NCI-H146 (cell line): Measurements from ENCODE around the gene SLBP.

Source experiments
- DNase-seq: peaks from one replicate; lab custom pipeline; 2025; lab: John Stamatoyannopoulos, UW

The SLBP gene

DNA sequence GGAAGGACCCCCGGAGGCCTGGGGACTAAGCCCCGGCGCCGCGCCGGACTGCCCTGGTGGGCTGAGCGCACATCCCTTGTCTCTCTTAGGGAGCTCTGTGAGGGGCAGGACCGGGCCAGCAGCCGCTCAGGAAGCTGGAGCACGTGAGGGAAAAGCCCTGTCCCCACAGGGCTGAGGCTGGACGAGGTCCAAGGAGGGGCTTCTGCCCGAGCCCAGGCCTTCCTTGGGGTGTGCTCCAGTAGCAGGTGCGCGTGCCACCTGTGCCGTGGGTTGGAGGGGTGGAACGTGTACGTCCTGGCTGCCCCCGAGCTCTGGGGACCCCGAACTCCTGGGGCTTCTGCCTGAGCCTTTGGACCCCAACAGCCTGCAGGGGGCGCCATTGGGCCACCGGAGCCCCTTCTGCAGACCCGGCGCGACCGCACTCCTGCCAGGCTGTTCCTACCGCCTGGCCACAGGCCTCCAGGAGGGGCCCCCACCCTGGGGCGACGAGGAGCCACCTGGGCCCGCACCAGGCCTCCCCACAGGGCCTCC is 36.4 kb upstream of the SLBP start:
- peak; percentile 76 for DNase-seq

DNA sequence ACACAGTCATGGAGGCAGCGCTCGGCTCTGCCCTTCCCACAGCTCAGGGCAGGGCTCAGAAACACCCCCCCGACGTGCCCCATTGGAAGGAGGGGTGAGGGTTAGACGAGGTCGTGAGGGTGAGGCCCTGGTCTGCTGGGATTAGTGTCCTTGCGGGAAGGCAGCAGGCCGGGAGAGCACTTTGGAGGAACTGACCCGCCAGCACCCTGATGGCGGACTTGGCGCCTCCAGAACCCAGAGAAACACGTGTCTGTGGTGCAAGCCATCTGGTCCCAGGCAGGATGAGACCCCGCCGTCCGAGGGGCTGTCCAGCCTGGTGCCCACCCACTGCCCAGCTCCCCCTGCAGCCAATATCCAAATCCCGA is 35.5 kb upstream of the SLBP start:
- DNase-seq = no peak

DNA sequence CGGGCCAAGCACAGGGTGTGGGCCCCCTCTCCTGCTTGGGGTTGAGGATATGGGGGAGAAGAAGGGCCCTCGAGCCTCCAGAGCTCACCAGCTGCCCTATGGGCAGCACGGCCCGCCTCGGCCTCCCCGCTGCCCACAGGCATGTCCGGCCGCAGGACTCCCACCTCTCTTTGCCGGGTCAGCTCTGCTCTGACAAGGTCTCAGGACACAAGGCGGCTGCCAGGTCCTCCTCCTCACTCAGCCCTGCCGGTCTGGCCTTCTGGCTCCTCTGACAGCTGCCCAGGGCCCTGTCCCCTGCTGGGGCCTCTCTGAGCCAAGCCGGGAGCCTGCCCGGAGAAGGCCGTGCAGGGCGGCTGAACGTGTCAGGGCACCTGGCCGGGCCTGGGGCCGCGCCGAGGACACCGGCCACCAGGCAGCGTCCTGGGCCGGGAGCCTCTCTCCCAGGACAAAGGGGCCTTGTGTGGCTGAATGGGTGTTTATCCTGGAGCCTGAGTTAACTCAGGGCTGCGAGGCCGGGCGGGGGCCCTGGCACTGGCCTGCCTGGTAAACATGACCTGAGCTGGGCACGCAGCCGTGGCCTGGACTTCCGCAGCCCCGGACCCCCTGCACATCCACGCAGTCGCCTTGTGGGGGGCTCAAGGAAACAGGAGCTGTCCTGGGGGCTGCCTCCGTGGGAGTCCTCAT is 34.9 kb upstream of the SLBP start:
- DNase-seq = no peak

DNA sequence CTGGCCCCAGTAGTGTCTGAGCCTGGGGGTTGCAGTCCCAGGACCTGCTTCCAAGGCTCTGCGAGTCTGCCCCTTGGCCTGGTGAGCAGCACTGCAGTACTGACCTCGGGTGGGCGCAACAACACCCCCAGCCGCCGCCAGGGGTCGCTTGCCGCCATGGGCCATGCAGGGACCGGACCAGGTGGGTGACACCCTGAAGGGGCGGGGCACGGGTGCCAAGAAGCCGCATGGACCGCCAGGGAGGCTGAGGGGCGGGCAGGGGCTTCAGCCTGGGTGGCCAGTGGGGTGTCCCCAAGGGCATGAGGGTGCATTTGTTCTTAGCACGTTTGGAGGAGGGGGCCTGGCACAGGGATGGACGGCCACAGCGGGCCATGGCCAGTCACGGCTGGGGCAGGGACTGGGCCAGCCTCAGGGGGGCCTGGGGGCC is 34.2 kb upstream of the SLBP start:
- peak; percentile 61 for DNase-seq

DNA sequence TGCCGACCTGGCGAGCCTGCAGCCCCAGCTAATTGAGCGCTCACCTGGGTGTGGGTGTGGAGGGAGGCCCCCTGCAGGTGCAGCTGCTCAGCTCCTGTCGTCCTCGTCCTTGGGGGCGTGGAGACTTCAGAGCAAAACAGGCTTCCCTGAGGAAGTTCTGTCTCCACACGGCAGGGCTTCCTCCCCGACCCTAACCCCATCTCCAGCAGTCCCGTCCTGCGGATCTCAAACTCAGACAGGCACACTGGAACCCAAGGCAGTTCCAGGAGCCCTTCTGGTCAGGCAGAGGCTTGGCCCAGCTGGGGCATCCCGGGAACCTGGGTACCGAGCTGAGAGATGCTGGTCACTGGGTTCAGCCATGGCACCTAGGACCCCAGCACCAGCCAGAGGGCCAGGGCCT is 33.6 kb upstream of the SLBP start:
- DNase-seq = peak; percentile 12

DNA sequence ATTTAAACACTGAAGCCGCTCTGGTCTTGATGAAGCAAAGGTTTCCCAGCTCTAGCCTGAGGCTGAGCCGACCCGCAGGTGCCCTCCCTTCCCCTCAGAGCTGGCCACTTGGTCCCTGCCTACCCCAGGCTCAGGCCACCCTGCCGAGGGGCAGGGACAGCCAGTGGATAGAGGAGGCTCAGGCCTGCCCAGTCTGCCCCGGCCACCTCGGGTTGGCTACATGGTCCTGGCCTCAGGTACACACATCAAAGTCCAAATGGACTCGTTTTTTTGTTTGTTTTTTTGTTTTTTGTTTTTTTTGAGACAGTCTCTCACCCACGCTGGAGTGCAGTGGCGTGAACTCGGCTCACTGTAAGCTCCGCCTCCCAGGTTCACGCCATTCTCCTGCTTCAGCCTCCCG is 33.0 kb upstream of the SLBP start:
- DNase-seq = no peak

DNA sequence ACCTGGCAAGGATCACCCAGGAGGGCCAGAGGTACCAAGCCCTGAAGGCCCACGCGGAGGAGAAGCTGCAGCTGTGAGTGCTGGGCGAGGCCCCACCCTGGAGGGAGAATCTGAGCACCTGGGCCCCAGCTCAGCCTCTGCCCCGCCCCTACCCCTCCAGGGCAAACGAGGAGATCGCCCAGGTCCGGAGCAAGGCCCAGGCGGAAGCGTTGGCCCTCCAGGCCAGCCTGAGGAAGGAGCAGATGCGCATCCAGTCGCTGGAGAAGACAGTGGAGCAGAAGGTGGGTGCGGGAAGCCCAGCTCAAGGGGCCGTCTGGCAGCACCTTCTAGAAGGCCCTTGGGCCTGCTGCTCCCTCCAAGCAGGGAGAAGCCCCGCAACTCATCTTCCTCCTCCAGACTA is 32.4 kb upstream of the SLBP start:
- no peak for DNase-seq

DNA sequence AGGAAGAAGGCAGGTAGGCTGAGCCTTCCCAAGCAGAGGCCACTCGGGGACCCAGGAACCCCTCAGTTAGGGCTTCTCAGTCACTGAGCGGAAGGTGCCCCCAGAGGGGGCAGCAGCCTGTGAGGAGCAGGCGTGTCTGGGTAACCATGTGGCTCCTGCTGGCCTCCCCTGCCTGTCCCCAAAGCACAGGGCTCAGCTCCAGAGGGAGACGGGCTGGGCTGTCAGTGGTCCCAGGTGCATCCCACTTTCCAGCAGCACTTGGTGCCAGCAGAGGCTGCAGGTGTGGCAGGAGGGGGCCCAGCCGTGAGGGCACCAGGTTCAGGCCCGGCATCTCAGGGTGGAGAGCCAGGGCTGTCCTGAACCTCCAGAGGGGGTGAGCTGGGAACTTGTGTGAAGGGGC is 31.9 kb upstream of the SLBP start:
- DNase-seq = no peak

DNA sequence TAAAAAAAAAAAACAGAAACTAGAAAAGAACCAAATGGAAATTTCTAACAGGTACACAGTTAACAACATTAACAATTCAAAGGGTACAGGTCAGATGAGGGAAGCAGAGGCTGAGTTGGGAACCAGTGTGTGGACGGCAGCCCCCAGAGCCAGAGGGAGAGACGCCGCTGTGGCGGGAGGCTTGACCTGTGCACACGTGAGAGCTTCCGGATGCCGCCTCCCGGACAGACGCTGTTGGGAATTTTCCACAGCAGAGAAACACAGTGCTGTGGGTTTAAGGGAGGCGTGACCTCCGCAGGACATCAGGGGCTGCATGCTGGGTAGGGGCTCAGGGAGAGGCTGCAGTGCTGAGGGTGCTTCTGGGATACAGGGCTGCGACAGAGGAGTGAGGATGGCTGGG is 31.4 kb upstream of the SLBP start:
- DNase-seq = no peak

DNA sequence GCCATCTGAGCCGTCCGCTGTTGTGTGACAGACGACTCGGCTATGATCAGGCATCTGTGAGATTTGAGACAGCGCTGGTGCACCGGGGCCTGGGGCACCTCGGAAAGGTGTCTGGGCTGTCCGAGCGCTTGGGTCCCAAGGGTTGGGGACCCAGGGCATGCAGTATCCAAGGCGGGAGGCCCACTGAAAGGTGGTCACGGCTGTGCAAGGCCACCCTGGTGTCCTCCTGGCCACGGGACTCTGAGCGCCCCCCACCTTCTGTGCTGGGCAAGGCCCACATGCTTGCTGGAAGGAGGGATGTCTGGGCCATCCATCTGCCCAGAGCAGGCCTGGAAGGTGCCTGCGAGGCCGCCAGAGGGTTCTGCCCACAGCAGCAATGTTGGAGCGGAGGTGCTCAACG is 29.1 kb upstream of the SLBP start:
- DNase-seq = no peak

DNA sequence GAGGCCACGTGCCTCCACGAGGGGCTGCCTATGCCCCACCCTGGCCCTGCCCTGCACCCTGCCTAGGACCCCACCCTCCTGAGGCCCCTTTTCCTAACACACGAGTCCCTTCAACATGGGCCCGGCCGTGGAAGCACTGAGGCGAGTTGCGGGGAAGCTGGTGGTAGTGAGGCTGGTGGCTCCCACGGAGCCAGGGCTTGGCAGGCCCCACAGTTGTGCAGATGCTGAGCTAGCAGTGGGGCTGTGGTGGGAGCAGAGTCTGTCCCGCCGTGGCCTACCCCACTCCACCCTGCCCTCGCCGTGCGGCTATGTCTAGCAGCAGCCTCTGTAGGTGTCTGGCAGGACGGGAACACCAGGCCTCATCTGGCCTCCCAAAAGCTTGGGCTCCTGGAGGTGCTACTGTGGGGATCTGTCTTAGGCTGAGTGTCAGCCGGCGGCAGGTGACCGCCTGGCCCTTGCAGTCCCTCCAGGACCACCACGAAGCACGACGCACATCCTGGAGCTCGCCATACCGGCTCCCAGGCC is 28.0 kb upstream of the SLBP start:
- no peak for DNase-seq

DNA sequence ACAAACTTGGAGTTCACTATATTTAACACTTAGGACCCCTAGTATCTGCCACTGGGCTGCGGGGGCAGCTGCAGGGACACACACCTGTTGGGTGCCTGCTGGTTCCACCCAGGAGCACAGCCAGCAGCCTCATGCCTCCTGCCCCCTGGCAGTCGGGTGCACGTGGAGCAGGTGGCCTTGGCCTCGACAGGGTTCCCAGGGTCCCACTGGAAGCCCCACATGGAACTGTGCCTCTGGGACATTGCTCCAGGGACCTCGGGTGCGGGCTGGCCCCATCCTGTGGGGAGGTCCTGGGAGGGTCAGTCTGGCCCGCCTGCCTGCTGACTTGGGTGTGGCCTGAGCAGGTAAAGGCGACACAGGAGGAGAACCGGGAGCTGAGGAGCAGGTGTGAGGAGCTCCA is 27.2 kb upstream of the SLBP start:
- no peak for DNase-seq

DNA sequence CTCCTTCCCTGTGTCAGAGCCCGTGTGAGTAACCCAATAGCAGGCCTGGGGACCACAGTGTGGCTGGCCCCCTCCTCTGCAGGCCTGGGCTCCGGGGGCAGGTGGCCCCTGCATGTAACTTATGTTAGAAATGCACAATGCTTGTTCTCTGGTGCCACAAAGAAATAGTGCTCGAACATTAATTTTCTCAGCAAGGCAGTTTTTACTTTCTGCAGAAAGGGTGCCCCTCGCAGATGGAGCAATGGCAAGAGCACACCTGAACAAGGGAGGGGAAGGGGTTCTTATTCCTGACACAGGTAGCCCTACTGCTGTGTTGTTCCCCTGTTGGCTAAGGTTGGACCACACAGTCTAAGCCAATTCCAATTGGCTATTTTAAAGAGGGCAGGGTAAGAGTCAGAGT is 26.3 kb upstream of the SLBP start:
- DNase-seq = no peak

DNA sequence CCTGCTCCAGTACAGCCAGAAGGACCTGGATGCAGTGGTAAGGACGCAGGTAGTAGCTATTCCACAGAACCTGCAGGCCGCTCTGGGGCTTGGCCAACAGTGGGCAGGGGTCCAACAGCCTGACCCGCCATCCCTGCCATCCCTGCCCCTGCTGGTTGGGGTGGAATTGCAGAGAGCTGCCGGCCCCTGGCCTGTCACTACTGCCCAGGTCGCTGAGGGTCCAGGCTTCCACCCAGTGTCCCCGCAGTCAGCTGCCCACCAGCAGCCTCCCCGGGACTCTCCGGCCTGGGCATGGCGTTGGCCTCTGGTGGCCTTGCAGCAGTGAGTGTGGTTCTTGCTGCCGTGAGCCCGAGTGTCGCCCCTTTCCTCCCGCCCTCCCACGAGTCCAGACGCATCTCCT is 25.5 kb upstream of the SLBP start:
- DNase-seq = no peak

DNA sequence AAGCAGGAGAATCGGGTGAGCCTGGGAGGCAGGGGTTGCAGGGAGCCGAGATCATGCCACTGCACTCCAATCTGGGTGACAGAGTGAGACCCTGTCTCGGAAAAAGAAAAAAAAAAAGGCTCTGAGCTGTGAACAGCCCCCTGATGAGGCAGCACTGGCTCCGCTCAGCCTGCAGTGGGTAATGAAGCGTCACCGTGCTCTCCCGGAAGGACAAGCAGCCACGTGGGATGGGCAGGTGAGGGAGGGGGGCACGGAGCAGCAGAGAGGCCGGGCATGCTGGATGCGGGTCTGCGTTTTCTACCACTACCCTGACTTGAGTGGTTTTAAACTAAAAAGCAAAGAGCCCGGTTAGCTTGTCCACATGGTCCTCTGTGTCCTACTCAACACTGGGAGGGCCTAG is 24.7 kb upstream of the SLBP start:
- DNase-seq = no peak

DNA sequence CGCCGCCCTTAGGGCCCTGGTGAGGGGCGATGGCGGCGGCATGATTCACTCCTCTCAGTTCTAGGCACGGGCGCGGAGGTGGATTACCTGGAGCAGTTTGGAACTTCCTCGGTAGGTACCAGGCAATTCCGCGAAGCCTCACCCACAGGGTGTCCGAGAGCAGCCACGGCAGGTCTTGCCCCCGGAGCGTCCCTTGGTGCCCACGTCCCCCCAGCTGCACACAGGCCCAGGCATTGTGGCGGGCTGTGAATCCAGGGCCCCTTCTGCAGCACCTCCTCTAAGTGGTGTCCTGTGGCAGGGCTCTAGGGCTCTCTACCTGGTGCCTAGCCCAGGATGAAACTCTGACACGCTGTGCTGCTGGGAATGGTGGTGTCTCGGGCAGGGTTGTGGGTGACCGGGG is 23.1 kb upstream of the SLBP start:
- no peak for DNase-seq

DNA sequence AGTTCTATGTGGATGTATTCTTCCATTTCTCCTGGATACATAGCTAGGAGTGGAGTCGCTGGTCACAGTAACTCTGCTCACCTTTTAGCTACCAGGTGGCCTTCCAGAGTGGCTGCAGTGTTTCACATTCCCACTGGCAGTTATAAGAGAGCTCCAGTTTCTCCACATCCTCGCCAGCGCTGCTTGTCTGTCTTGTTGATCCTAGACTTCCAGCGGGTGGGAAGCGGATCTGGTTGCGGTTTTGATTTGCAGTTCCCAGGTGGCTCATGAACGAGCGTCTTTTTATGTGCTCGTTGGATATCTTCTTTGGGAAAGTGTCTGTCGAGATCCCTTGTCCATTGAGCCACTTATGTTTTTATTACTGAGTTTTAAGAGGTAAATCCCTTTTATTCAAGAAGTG is 20.8 kb upstream of the SLBP start:
- no peak for DNase-seq

DNA sequence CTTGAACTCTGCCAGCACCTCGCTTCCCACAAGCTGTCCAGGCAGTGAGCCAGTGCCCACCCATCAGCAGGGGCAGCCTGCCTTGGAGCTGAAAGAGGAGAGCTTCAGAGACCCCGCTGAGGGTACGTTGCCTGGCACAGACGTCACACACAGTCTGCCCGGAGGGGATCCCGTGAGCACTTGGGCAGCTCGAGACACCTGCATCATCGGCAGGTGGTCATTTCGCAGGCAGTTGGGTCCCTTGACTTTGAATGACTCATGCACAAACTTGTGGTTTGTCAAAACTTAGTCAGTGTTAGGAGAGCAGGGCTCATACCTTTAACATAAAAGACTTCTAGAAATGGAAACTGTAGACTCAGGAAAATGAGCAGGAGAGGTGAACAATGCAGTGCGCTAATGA is 19.1 kb upstream of the SLBP start:
- DNase-seq = no peak

DNA sequence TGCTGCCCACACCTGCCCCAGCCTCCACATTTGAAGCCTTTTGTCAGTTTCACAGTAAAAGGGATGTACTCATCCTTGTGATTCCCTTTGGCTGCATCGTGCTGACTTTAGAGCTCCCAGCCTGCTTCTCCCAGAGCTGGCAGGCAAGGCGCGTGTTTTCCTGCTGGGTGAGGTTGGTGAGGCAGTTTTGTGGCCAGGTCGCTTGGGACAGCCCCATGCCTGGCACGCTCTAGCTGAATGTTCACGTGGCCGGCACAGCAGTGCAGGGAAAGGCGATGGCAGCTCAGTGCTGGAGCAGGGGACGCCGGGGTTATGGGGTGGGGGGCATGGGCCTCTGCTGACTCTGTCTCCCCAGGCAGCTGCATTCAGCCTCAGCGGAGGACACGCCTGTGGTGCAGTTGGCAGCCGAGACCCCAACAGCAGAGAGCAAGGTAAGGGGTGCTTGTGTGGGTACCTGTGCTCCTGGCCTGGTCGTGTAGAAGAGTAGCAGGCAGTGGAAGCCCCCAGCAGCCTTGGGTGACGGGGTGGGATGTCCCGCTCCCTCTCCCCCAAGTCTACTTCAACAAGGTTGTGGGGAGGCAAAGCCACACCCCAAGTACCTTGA is 18.5 kb upstream of the SLBP start:
- DNase-seq = no peak

DNA sequence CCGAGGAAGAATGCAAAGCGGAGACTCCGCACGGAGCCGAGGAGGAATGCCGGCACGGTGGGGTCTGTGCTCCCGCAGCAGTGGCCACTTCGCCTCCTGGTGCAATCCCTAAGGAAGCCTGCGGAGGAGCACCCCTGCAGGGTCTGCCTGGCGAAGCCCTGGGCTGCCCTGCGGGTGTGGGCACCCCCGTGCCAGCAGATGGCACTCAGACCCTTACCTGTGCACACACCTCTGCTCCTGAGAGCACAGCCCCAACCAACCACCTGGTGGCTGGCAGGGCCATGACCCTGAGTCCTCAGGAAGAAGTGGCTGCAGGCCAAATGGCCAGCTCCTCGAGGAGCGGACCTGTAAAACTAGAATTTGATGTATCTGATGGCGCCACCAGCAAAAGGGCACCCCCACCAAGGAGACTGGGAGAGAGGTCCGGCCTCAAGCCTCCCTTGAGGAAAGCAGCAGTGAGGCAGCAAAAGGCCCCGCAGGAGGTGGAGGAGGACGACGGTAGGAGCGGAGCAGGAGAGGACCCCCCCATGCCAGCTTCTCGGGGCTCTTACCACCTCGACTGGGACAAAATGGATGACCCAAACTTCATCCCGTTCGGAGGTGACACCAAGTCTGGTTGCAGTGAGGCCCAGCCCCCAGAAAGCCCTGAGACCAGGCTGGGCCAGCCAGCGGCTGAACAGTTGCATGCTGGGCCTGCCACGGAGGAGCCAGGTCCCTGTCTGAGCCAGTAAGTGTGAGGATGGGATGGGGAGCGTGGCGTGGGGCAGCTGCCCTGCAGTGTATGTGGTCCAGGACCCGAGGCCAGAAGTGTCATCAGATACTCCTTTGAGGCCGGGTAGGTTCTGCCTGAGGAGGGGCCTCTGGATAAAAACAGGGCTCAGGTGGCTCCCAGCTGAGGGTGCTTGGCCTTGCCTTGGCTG is 16.2 kb upstream of the SLBP start:
- DNase-seq = no peak

DNA sequence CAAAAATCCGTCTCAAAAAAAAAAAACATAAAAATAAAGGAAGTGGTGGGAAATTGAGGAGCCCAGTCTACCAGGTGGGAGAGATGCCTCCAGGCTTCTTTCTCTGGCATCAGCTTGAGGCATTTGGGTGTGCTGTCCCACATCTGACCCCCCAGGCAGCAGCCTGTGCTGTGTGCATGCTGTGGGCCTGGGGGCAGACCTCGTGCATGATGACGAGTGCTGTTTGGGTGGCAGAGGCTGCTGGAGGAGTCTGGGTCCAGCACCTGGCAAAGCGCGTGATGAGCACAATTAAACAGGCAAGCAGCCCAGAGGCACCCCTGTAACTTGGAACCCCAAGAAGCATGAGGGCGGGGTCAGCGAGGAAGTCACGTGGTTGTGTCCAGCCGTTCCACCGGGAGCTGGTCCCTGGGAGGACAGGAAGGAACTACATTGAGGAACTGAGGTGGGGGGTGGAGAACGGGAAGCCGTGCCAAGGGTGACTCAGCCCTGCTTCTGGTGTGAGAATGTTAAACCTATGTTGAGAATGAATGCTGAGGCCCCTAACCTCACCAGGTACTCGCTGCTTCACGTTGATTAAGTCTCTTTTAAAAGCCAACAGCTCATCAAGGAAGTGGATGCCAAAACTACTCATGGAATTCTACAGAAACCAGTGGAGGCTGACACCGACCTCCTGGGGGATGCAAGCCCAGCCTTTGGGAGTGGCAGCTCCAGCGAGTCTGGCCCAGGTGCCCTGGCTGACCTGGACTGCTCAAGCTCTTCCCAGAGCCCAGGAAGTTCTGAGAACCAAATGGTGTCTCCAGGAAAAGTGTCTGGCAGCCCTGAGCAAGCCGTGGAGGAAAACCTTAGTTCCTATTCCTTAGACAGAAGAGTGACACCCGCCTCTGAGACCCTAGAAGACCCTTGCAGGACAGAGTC is 15.3 kb upstream of the SLBP start:
- DNase-seq = no peak
